ENCODE measurements around the gene CXCR6. TPM values are rescaled to one million over a fixed set of nuclear protein-coding genes. Genes with fewer than 3 reads are reported as not detected.

CXCR6 gene
- total and polyA plus RNA-seq, 2 of the 13 experiments (the other 11 are each of a cell fraction or from before 2014, with no cell fraction given): not detected

- ChIA-PET POLR2A (interaction anchor here (1.4 kb wide), 1 partner anchor 8 kb away, joined by 11 read pairs; no protein-coding TSS in a partner anchor), CTCF (ENCODE audit: low intra/inter-chr PET ratio, low total read pairs) (no interaction called here)
- Histone ChIP-seq H3K9me3 (ENCODE audit: low read length) (no peaks in the 10 kb centered on the region), H3K4me1 (ENCODE audit: insufficient read depth, low read length) (peaks cover 26% of the 10 kb centered on the region), H3K9ac (ENCODE audit: insufficient read depth, low read depth, low read length) (peak overlapping the region; percentile 81), H3K27ac (ENCODE audit: extremely low read length, insufficient read depth, low read length) (peak overlapping the region; percentile 52), H4K20me1 (ENCODE audit: insufficient read depth, low read length) (no peaks in the 10 kb centered on the region), H3K4me2 (ENCODE audit: low read depth, low read length) (peak overlapping the region; percentile 82), H3K4me3 (replicated peaks in 1 of 3; ENCODE audit: insufficient read depth in 1 of 3, low read depth in 2 of 3, low read length in 3 of 3) (peak overlapping the region; percentile 94 to 99 (median 98)), H2AFZ (ENCODE audit: low read length) (no peak overlapping the region), H3K79me2 (ENCODE audit: insufficient read depth, low read length) (peaks cover 19% of the 10 kb centered on the region), H3K36me3 (replicated peaks in 1 of 2; ENCODE audit: control insufficient read depth in 1 of 2, insufficient read depth in 2 of 2, low read length in 2 of 2) (no peaks in the 10 kb centered on the region), H3K27me3 (ENCODE audit: control insufficient read depth in 1 of 2, insufficient read depth in 2 of 2, low read length in 2 of 2) (peaks cover 0 to 11% of the 10 kb centered on the region in 2 experiments; a peak in 1 of 5 replicates)
- TF ChIP-seq SP5 (CRISPR knock-in tag; IDR thresholded peaks at IDR 0.05; ENCODE audit: borderline replicate concordance, low read depth) (no peak), ZNF326 (CRISPR knock-in tag; IDR thresholded peaks at IDR 0.05; ENCODE audit: borderline replicate concordance) (no peak), SRY (CRISPR knock-in tag; IDR thresholded peaks at IDR 0.05) (0 out of 2 replicates have a peak, but pooled peaks have one; percentile 14), MNT (IDR thresholded peaks at IDR 0.05) (peak; percentile 97), SMAD3 (CRISPR knock-in tag; IDR thresholded peaks at IDR 0.05) (no peak), ZNF577 (CRISPR knock-in tag; IDR thresholded peaks at IDR 0.05; ENCODE audit: borderline replicate concordance, low read depth) (no peak), BRD4 (CRISPR knock-in tag; IDR thresholded peaks at IDR 0.05) (peak; percentile 2; the same call in 1 of the 2 replicates), ZZZ3 (CRISPR knock-in tag; IDR thresholded peaks at IDR 0.05; ENCODE audit: borderline replicate concordance) (no peak), ZNF281 (CRISPR knock-in tag; IDR thresholded peaks at IDR 0.05; ENCODE audit: borderline replicate concordance) (peak; percentile 54; the same call in 1 of the 2 replicates), XBP1 (CRISPR knock-in tag; IDR thresholded peaks at IDR 0.05) (no peak)
- in situ Hi-C loops (cut with HindIII; ENCODE audit: extremely low pct_ligation_motif_present, low pct_unique_long_range_greater_than_20kb): no loop called here
- no TSS peak for BruUV-seq (replicated peaks)
- intact Hi-C loops (cut with micrococcal nuclease; ENCODE audit: unreplicated experiment): loop anchor here (1.0 kb wide), 1 partner anchor 8 kb away; no protein-coding TSS in a partner anchor
- ATAC-seq (peak; percentile 49), DNase-seq (ENCODE audit: low spot score) (peak; percentile 7), FAIRE-seq (peak; percentile 8)
- WGBS (ENCODE audit: low lambda C conversion rate): 18% methylated on average over 15 of the region's 16 CpGs
These were observed 51.4 kb downstream of the CXCR6 start for GRCh38 chr3:45994419-45995235.
